Testis (tissue), 3 donors: Measurements from ENCODE around the gene MLH1. TPM values are rescaled to one million over a fixed set of nuclear protein-coding genes. Genes with fewer than 3 reads are reported as not detected.
"Not testable (repeated sequence)": the region's sequence is repeated elsewhere in the genome, so short reads cannot be mapped to it uniquely, and the experiment has no call there.

Source experiments
- DNase-seq: peaks from one replicate; pipeline ENCODE4 v3.0.0-alpha.2; 2019
- H3K27ac ChIP-seq, 2 donors: fragments of 200-600 bp; sonication (generic); one replicate each; pipeline ENCODE4 v1.5.1; 2019
- H3K27me3 ChIP-seq: fragments of 200-600 bp; sonication (generic); one replicate; pipeline ENCODE4 v1.5.1; 2019
- H3K36me3 ChIP-seq: fragments of 200-600 bp; sonication (generic); one replicate; pipeline ENCODE4 v1.5.1; 2017; ENCODE audit warnings: low read depth; ENCODE audit errors: missing control alignments
- H3K4me1 ChIP-seq: fragments of 200-600 bp; sonication (generic); one replicate; pipeline ENCODE4 v1.5.1; 2019
- H3K4me3 ChIP-seq, 2 donors: fragments of 200-600 bp; sonication (generic); one replicate each; pipeline ENCODE4 v1.5.1; 2017 to 2019
- H3K9me3 ChIP-seq: fragments of 200-600 bp; sonication (generic); one replicate; pipeline ENCODE4 v1.5.1; 2017
- CTCF ChIP-seq, 3 experiments: fragments of 450-650 bp in 2 of 3; fragments of 200-600 bp in 1 of 3; sonication (generic) in 1 of 3; IDR thresholded peaks; one replicate each; pipeline ENCODE4 v1.5.1; 2016 to 2019; ENCODE audit warnings: antibody characterized with exemption in 3 of 3, mild to moderate bottlenecking in 2 of 3, moderate library complexity in 1 of 3
- POLR2A ChIP-seq: fragments of 450-650 bp; IDR thresholded peaks from one replicate; pipeline ENCODE4 v1.6.1; 2017; ENCODE audit warnings: antibody characterized with exemption, mild to moderate bottlenecking, moderate library complexity
- WGBS, 2 donors: methylation state at CpG; one replicate each; pipeline ENCODE4 v1.1.5; 2018; 5-methylcytosine and 5-hydroxymethylcytosine counted together
- intact Hi-C: fragments of 100-400 bp; cut with DNase I; formaldehyde crosslinking; loops from one replicate; pipeline ENCODE4 v1.15.1; 2023; ENCODE audit warnings: low total_unique reads
- polyA plus RNA-seq: library from polyadenylated mRNA; stranded (reverse); fragments of 350-450 nt; fragmentation: Illumina TruSeq; extraction: RNeasy Lipid Tissue Mini Kit (QIAGEN cat#74804); gene quantifications from one replicate; pipeline ENCODE4 v1.2.3, GENCODE V29; 2014; ENCODE audit warnings: low read depth, low replicate concordance; ENCODE audit not compliant: insufficient read depth
- total RNA-seq, 2 donors: library from RNA; depleted of rRNA; stranded (reverse); fragments of >200 nt; gene quantifications; one replicate each; pipeline ENCODE4 v1.2.3, GENCODE V29; 2016

MLH1 gene
- total and polyA plus RNA-seq, 3 donors from 2014 or later, result 57.1 to 90.2 (median 64.4) TPM

GRCh38 chr3:36957862-36958686 lies 35.2 kb upstream of the MLH1 start:
- Histone ChIP-seq H3K27me3 (no peaks in the 10 kb centered on the region), H3K4me1 (no peaks in the 10 kb centered on the region), H3K36me3 (no peaks in the 10 kb centered on the region), H3K27ac (no peak overlapping the region), H3K4me3 (no peak overlapping the region), H3K9me3 (no peaks in the 10 kb centered on the region)
- DNase-seq, result no peak
- TF ChIP-seq CTCF (IDR thresholded peaks at IDR 0.05), result no peak
- no peak for TF ChIP-seq POLR2A
- intact Hi-C loops, result no loop called here
- WGBS, 2 donors, result 32 to 33% methylated on average over 3 of the region's 3 CpGs

- Histone ChIP-seq H3K36me3 (no peaks in the 10 kb centered on the region), H3K9me3 (no peaks in the 10 kb centered on the region), H3K4me3 (no peak overlapping the region), H3K27me3 (no peaks in the 10 kb centered on the region), H3K4me1 (no peaks in the 10 kb centered on the region), H3K27ac (no peak overlapping the region)
- intact Hi-C loops, result no loop called here
- no peak for DNase-seq
- 37 to 38% methylated on average over 2 of the region's 2 CpGs for WGBS, 2 donors
- no peak for TF ChIP-seq POLR2A
- no peak for TF ChIP-seq CTCF (IDR thresholded peaks at IDR 0.05)
These were observed 33.5 kb upstream of the MLH1 start for GRCh38 chr3:36959821-36960220.

GRCh38 chr3:36960502-36960901 lies 32.8 kb upstream of the MLH1 start:
- Histone ChIP-seq H3K4me1 (no peaks in the 10 kb centered on the region), H3K9me3 (no peaks in the 10 kb centered on the region), H3K36me3 (no peaks in the 10 kb centered on the region), H3K27me3 (no peaks in the 10 kb centered on the region), H3K4me3 (no peak overlapping the region), H3K27ac (no peak overlapping the region)
- no peak for DNase-seq
- intact Hi-C loops, result no loop called here
- TF ChIP-seq CTCF (IDR thresholded peaks at IDR 0.05) (no peak), POLR2A (no peak)
- 92 to 94% methylated on average over 4 of the region's 4 CpGs for WGBS, 2 donors

GRCh38 chr3:36963008-36963407 lies 30.3 kb upstream of the MLH1 start:
- H3K27ac ChIP-seq, H3K27me3 ChIP-seq, H3K36me3 ChIP-seq, H3K9me3 ChIP-seq, H3K4me1 ChIP-seq, H3K4me3 ChIP-seq, DNase-seq, intact Hi-C loops: not testable (repeated sequence)
- 91 to 95% methylated on average over 7 of the region's 7 CpGs for WGBS, 2 donors

GRCh38 chr3:36964331-36964730 lies 29.0 kb upstream of the MLH1 start:
- Histone ChIP-seq H3K36me3 (no peaks in the 10 kb centered on the region), H3K4me1 (no peaks in the 10 kb centered on the region), H3K4me3 (no peak overlapping the region), H3K27ac (no peak overlapping the region), H3K27me3 (no peaks in the 10 kb centered on the region), H3K9me3 (no peaks in the 10 kb centered on the region)
- 89 to 90% methylated on average over 1 of the region's 1 CpG for WGBS, 2 donors
- DNase-seq, result no peak
- TF ChIP-seq POLR2A (no peak), CTCF (IDR thresholded peaks at IDR 0.05) (no peak)
- intact Hi-C loops, result no loop called here
